Esophagus muscularis mucosa (tissue), 3 donors: ENCODE measurements around the gene SLC5A8.

Source experiments
- POLR2A ChIP-seq: fragments of 450-650 bp; IDR thresholded peaks from one replicate; pipeline ENCODE4 v1.6.1; 2017; ENCODE audit warnings: antibody characterized with exemption, moderate library complexity, mild to moderate bottlenecking, low read depth
- POLR2AphosphoS5 ChIP-seq, 2 donors: sonication (generic); formaldehyde crosslinking; IDR thresholded peaks; one replicate each; pipeline ENCODE4 v1.6.1; 2017; ENCODE audit warnings: antibody characterized with exemption in 2 of 2
- TF ChIP-seq, protein P1 (sequence below), 3 experiments: fragments of 200-600 bp in 2 of 3; fragments of 450-650 bp in 1 of 3; sonication (generic) in 2 of 3; IDR thresholded peaks; one replicate each; pipeline ENCODE4 v1.5.1; 2017 to 2019; ENCODE audit warnings: antibody characterized with exemption in 3 of 3, mild to moderate bottlenecking in 2 of 3, moderate library complexity in 1 of 3

DNA sequence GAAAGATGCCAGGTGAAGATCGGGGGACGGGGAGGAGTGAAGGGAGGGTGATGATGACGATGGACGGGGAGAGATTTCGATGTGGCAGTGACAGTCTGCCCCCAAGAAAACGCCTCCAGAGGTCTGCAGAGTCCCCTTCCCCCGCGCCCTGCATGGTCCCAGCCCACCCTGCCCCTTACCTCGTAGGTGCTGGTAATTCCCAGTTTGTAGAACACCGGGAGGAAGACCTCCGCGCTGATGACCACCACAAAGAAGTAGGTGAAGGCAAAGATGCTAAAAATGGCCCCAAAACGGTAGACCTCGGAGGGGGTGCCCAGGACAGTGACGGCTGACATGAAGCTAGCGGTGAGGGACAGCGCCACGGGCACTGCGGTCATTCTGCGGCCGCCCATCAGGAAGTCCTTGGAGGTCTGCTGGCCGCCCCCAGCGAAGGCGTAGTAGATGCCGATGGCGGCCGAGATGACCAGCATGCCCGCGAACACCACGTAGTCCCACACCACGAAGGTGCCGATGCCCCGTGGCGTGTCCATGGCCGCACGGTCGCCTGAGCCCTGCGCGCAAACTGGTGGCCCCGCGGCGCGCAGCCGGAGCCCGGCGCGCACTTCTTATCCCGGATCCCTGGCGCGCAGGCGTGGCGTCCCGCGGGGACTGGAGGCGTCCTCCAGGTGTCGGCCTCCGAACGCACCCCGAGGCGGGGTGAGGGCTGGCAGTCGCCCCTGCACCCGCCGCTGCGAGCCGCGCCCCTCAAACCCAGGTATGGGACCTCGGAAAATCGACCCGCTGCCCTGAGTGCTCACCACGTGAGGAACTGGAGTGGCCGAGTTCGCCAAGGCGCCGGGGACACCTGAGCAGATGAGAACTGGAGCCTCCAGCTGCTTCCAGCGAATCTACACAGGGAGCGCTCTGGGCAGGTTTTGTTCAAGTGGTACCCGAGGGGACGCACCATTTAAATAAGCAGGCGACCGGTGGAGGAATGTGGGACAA lies at the start of gene SLC5A8:
- TF ChIP-seq POLR2A: no peak
- TF ChIP-seq, protein P1, sequence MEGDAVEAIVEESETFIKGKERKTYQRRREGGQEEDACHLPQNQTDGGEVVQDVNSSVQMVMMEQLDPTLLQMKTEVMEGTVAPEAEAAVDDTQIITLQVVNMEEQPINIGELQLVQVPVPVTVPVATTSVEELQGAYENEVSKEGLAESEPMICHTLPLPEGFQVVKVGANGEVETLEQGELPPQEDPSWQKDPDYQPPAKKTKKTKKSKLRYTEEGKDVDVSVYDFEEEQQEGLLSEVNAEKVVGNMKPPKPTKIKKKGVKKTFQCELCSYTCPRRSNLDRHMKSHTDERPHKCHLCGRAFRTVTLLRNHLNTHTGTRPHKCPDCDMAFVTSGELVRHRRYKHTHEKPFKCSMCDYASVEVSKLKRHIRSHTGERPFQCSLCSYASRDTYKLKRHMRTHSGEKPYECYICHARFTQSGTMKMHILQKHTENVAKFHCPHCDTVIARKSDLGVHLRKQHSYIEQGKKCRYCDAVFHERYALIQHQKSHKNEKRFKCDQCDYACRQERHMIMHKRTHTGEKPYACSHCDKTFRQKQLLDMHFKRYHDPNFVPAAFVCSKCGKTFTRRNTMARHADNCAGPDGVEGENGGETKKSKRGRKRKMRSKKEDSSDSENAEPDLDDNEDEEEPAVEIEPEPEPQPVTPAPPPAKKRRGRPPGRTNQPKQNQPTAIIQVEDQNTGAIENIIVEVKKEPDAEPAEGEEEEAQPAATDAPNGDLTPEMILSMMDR (IDR thresholded peaks at IDR 0.05): no peak
- TF ChIP-seq POLR2AphosphoS5 (IDR thresholded peaks at IDR 0.05): no peak
